H1 (cell line): Measurements from ENCODE around the gene C8B. TPM values are rescaled to one million over a fixed set of nuclear protein-coding genes. Genes with fewer than 3 reads are reported as not detected.

Source experiments
- ASH2L ChIP-seq: fragments of 200-600, 300-600 bp; sonication (generic); IDR thresholded peaks from one replicate; pipeline ENCODE4 v1.7.1; 2017; ENCODE audit warnings: low read length
- ATF2 ChIP-seq: IDR thresholded peaks from 2 replicates; pipeline ENCODE4 v1.6.1; 2012; ENCODE audit warnings: low read length, inconsistent platforms
- BACH1 ChIP-seq: IDR thresholded peaks from 2 replicates; pipeline ENCODE4 v1.6.1; 2012; ENCODE audit warnings: low read length, improper control_type of control experiment
- CHD1 ChIP-seq: IDR thresholded peaks from 2 replicates; pipeline ENCODE4 v1.6.1; 2012; ENCODE audit warnings: low read depth, low read length, improper control_type of control experiment
- CREB1 ChIP-seq: IDR thresholded peaks from 2 replicates; pipeline ENCODE4 v1.6.1; 2012; ENCODE audit warnings: inconsistent platforms
- CTBP2 ChIP-seq: IDR thresholded peaks from 2 replicates; pipeline ENCODE4 v1.7.0; 2011; ENCODE audit warnings: borderline replicate concordance, mild to moderate bottlenecking, moderate library complexity, mixed read lengths, low read length; ENCODE audit not compliant: insufficient read depth, insufficient read length
- FOSL1 ChIP-seq: IDR thresholded peaks from 2 replicates; pipeline ENCODE4 v1.6.1; 2011; ENCODE audit warnings: mild to moderate bottlenecking, low read depth, low read length, moderate library complexity; ENCODE audit not compliant: insufficient read depth
- MAFK ChIP-seq: IDR thresholded peaks from 2 replicates; pipeline ENCODE4 v1.6.1; 2012; ENCODE audit warnings: low read depth, mild to moderate bottlenecking, improper control_type of control experiment, low read length
- RAD21 ChIP-seq, 2 experiments: IDR thresholded peaks in 1 of 2; conservative IDR thresholded peaks in 1 of 2; 2 replicates each; pipeline ENCODE4 v1.6.1; 2011; ENCODE audit warnings: low read depth in 2 of 2, low read length in 2 of 2, improper control_type of control experiment in 1 of 2, inconsistent platforms in 1 of 2, mild to moderate bottlenecking in 1 of 2, moderate library complexity in 1 of 2
- RXRA ChIP-seq: IDR thresholded peaks from 2 replicates; pipeline ENCODE4 v1.6.1; 2011; ENCODE audit warnings: low read depth, mild to moderate bottlenecking, low read length, moderate library complexity; ENCODE audit not compliant: insufficient read depth
- SIN3A ChIP-seq, 2 experiments: IDR thresholded peaks in 1 of 2; conservative IDR thresholded peaks in 1 of 2; 2 replicates each; pipeline ENCODE4 v1.6.1; 2011 to 2012; ENCODE audit warnings: low read length in 2 of 2, improper control_type of control experiment in 1 of 2, low read depth in 1 of 2, mild to moderate bottlenecking in 1 of 2
- SIX5 ChIP-seq: IDR thresholded peaks from 2 replicates; pipeline ENCODE4 v1.6.1; 2011; ENCODE audit warnings: mild to moderate bottlenecking, low read depth, low read length
- SUZ12 ChIP-seq: fragments of 200-600 bp; sonication (generic); IDR thresholded peaks from 2 replicates; pipeline ENCODE4 v1.6.1; 2012; ENCODE audit warnings: mild to moderate bottlenecking, inconsistent platforms, low read length, moderate library complexity, mixed read lengths
- TAF1 ChIP-seq: IDR thresholded peaks from 2 replicates; pipeline ENCODE4 v1.6.1; 2011; ENCODE audit warnings: mild to moderate bottlenecking, low read depth, low read length
- TBP ChIP-seq: IDR thresholded peaks from 2 replicates; pipeline ENCODE4 v1.6.1; 2011; ENCODE audit warnings: low read depth, low read length, improper control_type of control experiment
- TEAD4 ChIP-seq: IDR thresholded peaks from 2 replicates; pipeline ENCODE4 v1.6.1; 2012; ENCODE audit warnings: low read depth, low read length, inconsistent platforms, mixed read lengths
- polyA plus RNA-seq, 7 experiments: library from polyadenylated mRNA; depleted of rRNA in 3 of 7; stranded (reverse) in 5 of 7; unstranded in 2 of 7; fragments of >200 nt in 5 of 7; fragments of 200-250 nt in 2 of 7; gene quantifications; 1 replicate in 5 of 7; 2 replicates in 1 of 7; 4 replicates in 1 of 7; pipeline versions ENCODE4 v1.2.1 to v1.2.3, GENCODE V29; 2011 to 2013; ENCODE audit warnings: missing spikeins in 2 of 7, mixed read lengths in 2 of 7
- total RNA-seq: library from RNA; stranded (reverse); fragmentation: NEBNext Ultra II Directional; extraction: Animal tissue kit (Norgen Biotek cat#: 25700); gene quantifications from 2 replicates; pipeline ENCODE4 v1.2.1, GENCODE V29; 2021

The C8B gene
- total and polyA plus RNA-seq, 2 of the 8 experiments (the other 6 are each of a cell fraction or from before 2014, with no cell fraction given) = not detected

- no peak for TF ChIP-seq TEAD4
- no peak for TF ChIP-seq ASH2L
- TF ChIP-seq SIN3A (conservative IDR thresholded peaks at IDR 0.05 in 1 of 2, IDR thresholded peaks at IDR 0.05 in 1 of 2; ENCODE audit: low read depth in 1 of 2, low read length in 2 of 2) = no peak
- TF ChIP-seq TBP = no peak
- TF ChIP-seq FOSL1 = no peak
- TF ChIP-seq RXRA = no peak
- TF ChIP-seq BACH1 = no peak
- no peak for TF ChIP-seq CREB1
- no peak for TF ChIP-seq MAFK
- TF ChIP-seq RAD21 (IDR thresholded peaks at IDR 0.05 in 1 of 2, conservative IDR thresholded peaks at IDR 0.05 in 1 of 2; ENCODE audit: low read depth in 2 of 2, low read length in 2 of 2) = no peak
- no peak for TF ChIP-seq CTBP2
- no peak for TF ChIP-seq SIX5
- no peak for TF ChIP-seq TAF1
- no peak for TF ChIP-seq ATF2
- TF ChIP-seq SUZ12 = no peak
- no peak for TF ChIP-seq CHD1
These were observed 11.2 kb downstream of the C8B start (continued) for GRCh38 chr1:56954664-56955063.
